GM18520 (cell line): ENCODE measurements around the gene CACNA1B.
"Not testable (repeated sequence)": the region's sequence is repeated elsewhere in the genome, so short reads cannot be mapped to it uniquely, and the experiment has no call there.

ENCODE experiments used
- ATAC-seq: cut with Tn5 transposase; IDR thresholded peaks from one replicate; pipeline ENCODE4 v1.9.1; 2021; ENCODE audit not compliant: unreplicated experiment

The CACNA1B gene

GRCh38 chr9:137865581-137866145 lies 11.9 kb upstream of the CACNA1B start:
- ATAC-seq = no peak

DNA sequence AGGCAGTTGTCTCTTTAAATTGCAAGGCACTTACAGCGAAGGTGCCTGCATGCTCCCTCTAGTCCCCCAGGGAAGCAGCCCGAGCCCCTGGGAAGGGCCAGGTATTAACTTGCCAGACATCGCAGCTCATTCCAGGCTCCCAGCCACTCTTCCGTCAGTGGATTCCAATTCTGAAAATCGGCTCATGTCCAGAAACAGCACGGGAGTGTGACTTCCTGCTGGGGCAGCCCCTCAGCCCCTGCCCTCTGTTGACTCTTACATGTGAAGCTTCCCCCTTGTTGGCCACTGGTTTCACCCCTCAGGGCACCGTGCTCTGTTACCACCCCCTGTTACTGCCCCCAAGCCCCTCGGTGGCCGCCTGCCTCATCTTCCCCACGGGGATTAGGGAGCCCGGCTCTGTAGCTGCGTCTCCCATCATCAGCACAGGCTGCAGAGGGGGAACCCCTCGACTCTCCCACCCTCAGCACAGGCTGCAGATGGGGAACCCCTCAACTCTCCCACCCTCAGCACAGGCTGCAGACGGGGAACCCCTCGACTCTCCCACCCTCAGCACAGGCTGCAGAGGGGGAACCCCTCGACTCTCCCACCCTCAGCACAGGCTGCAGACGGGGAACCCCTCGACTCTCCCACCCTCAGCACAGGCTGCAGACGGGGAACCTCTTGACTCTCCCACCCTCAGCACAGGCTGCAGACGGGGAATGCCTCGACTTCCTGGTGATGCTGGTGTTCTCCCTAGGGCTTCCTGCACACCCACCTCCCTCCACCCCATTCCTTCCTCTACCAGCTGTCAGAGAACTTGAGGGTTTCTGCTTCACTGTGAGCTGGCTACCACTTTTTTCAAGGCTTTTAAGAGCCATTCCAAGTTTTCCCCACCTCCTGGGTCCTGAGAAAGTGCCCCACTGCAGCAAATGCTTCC lies 11.1 kb upstream of the CACNA1B start:
- ATAC-seq = no peak

DNA sequence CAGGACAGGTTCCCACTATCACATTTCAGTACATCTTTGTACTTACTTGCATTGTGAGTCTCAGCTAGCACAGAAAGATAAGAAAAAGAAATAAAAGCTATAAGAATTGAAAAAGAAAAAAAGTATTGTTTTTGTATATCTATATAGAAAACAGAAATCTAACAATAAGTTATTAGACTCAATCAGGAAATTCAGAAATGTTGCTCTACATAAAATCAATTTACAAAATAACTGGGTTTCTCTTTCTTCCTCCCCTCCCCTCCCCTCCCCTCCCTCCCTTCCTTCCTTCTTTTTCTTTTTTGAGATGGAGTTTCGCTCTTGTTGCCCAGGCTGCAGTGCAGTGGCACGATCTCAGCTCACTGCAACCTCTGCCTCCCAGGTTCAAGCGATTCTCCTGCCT lies 7.2 kb upstream of the CACNA1B start:
- ATAC-seq = no peak

DNA sequence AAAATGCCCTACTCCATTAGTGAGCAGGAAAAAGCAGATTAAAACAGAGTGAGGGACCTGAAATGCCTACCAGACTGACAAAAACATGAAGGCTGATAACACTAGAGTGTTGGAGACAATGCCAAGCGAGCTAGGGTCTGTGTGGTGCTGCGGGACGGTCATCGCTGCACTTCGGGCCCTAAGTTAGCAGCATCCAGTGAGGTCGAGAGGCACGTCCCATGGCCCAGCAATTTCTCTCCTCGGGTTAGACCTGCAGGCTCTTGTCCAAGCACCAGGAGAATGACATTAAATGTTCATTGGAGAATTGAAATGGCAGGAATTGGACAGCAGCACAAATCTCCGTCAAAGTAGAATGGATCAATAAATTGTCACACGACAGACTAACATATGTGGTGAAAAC lies 5.3 kb upstream of the CACNA1B start:
- no peak for ATAC-seq

DNA sequence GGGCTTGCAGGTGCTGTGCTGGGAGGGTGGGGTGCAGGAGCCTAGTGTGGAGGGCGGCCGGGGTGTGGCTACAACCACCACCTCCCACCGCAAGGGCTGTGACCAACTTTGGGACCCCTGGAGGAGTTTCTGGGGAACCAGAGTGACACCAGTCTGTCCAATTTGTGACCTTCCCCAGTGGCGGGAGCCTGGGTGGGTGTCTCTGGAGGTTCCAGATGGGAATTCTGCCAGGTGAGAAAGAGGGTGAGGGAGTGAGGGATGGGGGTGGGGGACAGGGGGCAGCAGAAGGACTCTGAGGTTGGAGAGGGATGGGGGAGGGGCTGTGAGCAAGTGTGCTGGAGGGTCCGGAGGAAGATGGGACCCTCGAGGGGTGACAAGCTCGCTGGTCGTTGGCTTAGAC lies 4.2 kb upstream of the CACNA1B start:
- no peak for ATAC-seq

GRCh38 chr9:137873858-137874362 lies 3.7 kb upstream of the CACNA1B start:
- ATAC-seq = no peak

DNA sequence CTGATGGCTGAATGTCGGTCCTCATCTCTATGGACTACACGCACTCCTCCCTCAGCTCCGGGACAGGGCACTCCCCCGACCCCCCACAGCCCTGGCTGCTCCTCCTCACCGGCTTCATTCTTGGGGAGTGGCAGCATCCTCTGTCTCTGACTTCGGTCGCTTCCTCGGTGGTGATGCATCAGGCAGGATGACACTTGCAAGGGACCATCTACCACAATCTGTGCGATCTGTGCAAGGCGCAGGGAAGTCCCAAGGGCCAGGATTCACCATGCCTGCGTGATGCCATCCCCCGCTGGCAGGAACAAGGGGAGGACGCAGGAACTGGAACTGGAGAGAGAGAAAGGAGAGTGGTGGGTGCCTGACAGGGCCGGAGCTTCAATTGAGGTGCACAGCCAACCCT lies 2.2 kb upstream of the CACNA1B start:
- no peak for ATAC-seq

DNA sequence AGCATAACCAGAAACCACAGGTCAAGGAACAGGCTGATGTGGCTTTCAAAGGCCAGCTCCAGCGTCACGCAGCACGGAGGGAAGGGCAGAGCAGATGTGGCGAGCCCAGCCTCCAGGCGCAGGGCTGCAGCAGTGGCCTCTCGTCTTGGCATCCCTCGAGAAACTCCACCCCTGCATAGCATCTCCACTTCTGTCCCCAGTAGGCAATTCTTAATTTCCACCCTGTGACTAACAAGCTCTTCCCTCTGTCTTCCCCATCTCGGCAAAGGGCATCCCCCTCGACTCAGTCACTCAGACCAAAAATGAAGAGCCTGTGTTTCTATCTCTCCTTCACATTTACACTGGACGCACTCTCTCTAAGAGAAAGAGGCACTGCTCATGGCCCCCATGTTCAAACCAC lies 1.7 kb upstream of the CACNA1B start:
- ATAC-seq = no peak

DNA sequence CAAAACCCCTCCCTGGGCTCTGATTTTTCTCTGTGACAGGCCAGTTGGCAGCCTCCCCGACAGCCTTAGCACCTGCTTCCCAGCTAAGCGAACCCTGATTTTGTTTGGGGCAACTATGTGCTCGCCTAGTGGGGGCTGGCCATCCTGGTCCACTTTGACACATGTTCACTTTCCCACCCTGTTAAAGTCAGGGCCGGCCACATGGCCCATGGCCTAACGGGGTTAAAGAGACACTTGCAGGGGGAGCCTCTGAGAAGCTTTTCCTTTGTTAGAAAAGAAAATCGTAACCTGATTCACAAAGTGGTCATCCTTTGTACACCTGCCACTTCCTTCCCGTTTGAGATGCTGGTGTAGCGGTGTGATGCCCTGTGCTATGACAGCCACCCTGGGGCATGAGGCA lies 1.3 kb upstream of the CACNA1B start:
- no peak for ATAC-seq

GRCh38 chr9:137876781-137877386 lies 698 bp upstream of the CACNA1B start:
- no peak for ATAC-seq

- ATAC-seq = no peak
These were observed 762 bp downstream of the CACNA1B start for GRCh38 chr9:137878146-137878941.

- ATAC-seq = no peak
These were observed 1.5 kb downstream of the CACNA1B start for GRCh38 chr9:137879052-137879451.

GRCh38 chr9:137879566-137880150 lies 2.1 kb downstream of the CACNA1B start:
- ATAC-seq = no peak

DNA sequence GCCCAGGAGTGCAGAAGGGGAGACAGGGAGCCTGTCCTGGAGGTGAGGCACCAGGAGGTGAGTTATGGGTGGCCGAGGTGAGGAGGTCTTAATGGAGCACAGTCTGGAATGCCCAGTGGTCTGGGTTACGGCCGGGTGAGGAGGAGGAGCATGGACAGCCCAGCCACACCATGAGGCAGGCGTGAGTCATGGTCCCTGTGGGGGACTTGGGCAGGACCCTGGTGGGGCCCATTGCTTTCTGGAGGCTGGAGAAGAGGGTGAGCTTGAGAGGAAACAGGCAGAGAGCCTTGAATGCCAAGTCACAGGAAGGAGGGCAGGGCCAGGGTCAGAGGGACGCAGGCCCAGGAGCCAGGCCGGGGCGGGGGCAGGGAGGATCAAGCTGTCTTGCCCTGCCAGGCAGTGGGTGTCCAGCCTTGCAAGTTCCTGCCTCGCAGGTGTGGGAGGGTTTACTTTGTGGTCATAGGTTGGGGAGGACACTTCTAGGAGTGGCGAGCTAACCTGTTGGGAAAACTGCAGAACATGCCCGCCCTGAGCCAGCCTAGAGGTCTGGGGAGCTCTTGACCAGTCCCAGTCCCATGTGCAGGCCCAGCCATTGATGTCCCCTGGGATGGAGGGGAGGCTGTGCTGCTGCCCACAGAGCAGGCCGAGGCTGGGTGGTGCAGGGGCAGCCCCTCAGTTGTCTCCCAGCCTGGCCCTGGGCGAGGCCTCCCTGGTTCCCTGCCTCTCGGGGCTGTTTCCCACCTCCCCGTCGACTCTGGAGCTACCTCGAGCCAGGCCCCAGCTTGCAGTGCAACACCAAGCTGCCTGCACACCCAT lies 2.8 kb downstream of the CACNA1B start:
- no peak for ATAC-seq

- ATAC-seq = no peak
These were observed 3.5 kb downstream of the CACNA1B start for GRCh38 chr9:137880976-137881530.

DNA sequence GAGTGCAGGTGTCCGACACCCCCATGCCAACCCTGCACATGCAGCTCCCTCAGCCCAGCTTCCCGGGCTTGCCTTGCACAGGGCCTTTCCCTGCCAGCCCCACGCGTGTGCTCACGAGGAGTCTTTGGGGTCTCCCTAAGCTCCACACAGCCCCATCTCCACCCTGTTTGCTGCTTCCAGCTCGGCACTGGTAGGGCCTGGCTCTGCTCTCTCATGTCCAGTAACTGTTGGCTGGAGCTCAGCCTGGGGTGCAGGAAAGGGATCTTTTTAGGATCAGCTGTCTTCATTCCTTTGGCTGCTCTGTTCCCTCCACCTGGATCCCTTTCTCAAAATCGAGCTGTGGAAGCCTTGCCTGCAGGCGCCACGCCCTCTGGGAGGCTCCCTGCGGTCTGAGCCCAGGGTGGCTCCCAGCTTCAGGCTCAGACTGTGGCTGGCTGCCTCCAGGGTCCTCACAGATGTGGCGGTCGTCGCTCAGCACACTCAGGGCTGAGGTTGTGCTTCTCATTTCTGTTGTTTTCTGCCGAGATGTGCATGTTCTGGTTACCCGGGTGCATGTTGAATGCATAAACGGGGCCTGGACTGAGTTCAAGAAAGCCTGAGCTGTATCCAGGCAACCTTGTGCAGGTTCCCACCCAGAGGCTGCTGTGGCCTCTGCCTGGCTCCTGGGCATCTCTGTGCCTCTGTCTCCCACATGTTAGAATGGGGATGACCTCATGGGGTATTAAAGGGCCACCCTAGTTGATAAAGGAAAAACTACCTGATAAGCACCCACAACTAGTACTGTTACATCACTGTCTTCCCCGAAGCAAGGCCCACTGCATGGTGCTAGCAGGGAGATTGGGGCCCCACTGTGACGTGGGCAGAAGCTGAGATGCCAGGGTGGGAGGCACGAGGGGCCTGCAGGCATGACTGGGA lies 4.3 kb downstream of the CACNA1B start:
- no peak for ATAC-seq

DNA sequence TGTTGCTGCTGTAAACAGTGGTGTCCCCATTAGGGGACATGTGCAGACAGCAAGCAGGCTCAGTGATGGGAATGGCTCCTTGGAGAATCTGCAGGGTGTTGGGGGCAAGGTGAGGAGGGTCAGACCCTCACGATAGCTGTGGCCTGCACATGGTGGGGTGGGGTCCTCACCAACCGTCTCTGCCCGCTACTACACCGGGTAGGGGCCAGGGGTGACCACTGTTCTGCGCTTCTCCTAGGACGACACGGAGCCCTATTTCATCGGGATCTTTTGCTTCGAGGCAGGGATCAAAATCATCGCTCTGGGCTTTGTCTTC lies 4.9 kb downstream of the CACNA1B start:
- ATAC-seq = no peak

- not testable (repeated sequence) for ATAC-seq
These were observed 6.4 kb downstream of the CACNA1B start for GRCh38 chr9:137883977-137884376.

- not testable (repeated sequence) for ATAC-seq
These were observed 7.0 kb downstream of the CACNA1B start for GRCh38 chr9:137884547-137884946.
